Effector CD4-positive, alpha-beta T cell (primary cell): ENCODE measurements around the gene OPTC.
"Not testable (repeated sequence)": the region's sequence is repeated elsewhere in the genome, so short reads cannot be mapped to it uniquely, and the experiment has no call there.

Experiments
- DNase-seq: peaks from one replicate; pipeline ENCODE4 v3.0.0-alpha.2; 2020

The OPTC gene

DNA sequence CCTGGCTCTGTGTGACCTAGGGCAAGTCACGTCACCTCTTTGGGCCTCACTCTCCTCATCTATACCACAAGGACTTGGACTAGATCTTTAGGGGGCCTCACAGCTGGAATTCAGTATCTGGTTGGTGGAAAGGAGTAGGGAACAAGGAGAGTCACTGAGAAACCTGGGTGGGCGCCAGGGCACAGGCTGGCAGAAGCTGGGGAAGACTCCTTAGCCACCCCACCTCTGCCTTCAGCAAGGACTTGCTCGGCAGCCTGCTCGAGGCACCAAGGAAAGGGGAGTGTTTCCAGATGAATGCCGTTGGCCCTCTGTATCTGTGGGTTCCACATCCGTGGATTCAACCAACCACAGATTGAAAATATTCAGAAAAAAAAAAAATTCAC, 1.2 kb upstream of the OPTC start:
- DNase-seq = no peak

DNA sequence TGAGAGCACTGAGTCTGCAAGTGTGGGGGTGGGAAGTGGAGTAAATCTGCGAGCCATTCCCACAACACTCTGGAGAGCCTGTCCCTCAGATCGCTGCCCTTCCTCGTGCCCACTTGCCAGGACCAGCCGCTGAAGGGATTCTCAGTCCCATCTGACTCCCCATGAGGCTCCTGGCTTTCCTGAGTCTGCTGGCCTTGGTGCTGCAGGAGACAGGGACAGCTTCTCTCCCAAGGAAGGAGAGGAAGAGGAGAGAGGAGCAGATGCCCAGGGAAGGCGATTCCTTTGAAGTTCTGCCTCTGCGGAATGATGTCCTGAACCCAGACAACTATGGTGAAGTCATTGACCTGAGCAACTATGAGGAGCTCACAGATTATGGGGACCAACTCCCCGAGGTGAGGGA, 1.9 kb downstream of the OPTC start:
- no peak for DNase-seq

DNA sequence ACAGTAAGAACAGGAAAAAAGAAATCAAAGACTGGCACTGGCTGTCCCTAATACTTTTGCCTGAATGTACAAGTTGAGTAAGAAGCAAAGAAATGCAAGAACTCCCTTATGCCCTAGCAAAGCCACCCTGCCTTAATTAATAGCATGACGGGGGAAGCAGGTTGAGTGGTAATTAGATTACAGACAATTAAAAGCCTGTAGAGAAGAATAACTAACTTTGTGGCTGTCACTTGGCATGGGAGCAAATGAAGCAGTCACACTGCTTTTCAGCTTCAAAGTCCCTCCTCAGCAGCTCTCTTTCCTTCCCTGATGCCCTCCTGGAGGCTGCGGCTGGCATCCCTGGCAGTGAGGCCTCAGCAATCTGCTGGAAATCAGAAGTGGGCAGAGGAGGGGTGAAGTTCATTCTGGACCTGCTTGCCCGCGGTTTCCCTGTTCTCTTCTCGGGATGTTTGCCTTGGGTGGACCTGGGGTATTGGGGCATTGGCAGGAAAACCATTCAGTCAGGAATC, 3.4 kb downstream of the OPTC start:
- no peak for DNase-seq

DNA sequence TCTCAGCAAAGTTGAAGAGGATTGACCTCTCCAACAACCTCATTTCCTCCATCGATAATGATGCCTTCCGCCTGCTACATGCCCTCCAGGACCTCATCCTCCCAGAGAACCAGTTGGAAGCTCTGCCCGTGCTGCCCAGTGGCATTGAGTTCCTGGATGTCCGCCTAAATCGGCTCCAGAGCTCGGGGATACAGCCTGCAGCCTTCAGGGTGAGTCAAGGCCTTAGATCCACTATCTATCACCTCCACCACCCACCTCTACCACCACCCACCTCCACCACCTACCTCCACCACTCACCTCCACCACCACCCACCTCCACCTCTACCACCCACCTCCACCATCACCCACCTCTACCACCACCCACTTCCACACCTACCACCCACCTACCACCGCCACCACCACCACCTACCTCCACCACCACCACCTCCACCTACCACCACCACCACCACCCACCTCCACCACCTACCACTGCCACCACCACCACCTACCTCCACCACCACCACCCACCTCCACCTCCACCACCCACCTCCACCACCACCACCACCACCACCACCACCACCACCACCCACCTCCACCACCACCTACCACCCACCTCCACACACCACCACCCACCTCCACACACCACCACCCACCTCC, 5.8 kb downstream of the OPTC start:
- no peak for DNase-seq

DNA sequence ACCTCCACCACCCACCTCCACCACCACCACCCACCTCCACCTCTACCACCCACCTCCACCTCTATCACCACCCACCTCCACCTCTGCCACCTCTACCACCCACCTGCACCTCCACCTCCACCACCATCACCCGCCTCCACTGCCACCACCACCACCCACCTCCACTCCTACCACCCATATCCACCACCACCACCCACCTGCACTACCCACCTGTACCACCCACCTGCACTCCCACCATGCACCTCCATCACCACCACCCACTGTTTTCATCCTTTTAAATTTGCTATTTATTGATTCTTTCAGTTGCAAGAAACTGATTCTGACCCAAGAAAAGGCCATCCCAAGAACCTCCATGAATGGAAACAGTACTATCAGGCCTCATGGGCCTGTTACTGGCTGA, 6.3 kb downstream of the OPTC start:
- no peak for DNase-seq

DNA sequence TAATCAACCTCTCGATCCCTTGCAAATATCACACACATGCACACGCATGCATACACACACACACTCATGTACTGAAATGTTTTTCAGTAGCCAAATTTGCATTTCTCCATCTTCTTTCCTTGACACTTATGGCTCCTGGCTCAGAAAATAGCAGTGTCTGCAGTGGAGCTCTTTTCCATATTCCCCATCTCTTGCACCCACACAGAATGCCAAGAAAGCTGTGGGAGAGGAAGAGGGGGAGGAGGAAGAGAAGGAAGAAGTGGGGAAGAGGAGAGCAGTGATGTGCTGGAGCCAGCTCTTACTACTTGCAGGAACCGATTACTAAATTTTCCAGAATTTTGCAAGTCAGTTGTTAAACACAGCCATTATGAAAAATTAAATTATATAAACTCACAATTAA, 9.9 kb downstream of the OPTC start:
- DNase-seq = no peak

DNA sequence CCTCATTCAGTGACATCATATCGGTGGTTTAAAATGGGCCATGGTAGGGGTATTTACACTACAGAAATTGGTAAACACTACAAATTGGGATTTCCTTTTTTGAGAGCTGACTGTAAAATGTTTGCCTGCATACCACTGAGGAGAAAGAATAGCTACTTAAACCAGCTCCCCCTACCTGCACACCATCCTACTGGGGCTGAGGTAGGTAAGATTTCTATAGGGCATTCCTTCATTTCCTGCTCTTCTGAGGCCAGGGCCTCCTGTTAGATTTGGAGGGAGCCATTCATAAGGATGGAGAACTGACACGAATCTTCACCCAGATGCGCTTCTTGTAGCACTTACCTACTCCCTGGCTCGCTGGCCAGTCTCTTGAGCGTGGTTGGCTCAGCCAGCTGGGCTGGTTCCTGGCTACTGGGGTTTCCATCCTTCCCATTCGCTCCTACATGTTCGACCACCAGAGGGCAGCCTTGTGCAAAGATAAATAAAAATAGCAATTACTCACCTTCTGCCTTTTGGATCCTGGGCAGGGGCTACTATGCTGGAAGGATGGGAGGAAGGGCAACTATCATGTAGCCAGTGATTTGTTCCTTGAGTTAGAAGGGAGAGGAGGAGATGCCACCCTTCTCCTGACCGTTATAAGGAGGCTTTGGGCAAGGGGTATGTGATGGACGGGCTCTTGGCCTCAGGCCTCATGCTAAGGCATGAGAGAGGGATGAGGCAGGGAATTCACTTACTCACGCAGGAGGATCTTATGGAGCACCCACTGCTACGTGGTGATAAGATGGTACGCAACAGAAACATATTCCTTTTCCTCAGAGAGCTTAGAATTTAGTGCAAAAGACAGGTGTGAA, 10.7 kb downstream of the OPTC start:
- DNase-seq = peak; percentile 69

DNA sequence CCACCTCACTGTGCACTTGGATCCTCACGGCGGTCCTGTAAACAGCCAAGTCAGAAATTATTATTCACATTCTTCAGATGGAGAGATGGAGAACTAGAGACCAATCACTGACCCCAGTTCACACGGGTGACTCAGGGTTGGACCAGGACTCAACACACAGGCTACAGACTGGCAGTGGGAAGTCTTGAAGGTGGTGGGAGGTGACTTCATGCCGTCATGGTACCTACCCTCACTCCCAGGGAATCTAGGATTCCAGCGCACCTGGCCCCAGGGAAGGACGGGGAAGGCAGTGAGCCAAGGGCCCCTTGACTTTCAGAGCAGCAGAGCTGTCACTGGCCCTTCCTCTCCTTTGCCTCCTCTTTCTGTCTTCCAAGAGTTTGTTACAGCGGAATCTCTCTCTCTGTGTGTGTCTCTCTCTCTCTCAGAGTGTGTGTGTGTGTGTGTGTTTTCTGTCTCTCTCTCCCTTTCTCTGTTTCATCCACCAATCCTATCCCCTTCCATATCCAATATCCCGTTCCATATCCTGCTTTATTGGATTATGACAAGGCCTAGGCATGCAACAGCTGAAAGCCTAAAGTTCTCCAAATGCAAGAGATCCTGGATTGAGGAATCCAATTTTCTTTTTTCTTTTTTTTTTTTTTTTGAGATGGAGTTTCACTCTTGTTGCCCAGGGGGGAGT, 11.7 kb downstream of the OPTC start:
- no peak for DNase-seq

DNA sequence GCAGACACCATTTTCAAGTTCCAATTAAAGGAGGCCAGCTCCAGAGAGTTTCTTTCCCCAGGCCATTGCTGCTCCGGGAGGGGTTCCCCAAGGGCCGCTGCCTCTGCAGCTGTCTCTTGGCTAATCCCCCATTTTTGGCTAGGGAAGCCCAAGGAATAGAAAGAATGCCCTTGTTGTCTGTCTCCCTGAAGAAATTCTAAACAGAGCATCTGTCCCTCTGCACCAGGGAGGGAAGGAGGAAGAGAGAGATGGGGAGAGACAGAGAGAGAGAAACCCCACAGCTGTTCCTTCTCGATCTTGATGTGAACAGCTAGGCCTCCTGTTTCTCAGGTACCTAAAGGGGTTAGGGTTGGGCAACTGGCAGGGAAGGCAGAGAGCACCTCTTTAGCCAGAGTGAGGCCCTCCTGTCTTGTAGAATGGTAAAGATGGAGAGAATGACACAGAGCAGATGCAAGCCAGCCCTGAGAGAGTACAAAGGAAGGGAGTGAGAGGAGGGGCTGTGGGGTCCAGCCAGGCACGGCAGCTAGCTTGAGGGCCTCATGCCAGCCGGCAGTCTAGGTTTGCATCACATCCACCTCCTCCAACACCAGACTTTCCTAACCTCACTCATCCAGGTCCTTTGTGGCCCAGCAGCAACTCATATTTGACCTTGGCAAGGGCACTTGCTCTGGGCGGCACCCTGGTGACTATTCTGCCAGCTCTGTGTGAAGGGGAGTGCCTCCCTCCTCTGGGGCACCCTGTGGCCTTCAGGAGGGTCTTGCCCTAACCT, 13.1 kb downstream of the OPTC start:
- no peak for DNase-seq

DNA sequence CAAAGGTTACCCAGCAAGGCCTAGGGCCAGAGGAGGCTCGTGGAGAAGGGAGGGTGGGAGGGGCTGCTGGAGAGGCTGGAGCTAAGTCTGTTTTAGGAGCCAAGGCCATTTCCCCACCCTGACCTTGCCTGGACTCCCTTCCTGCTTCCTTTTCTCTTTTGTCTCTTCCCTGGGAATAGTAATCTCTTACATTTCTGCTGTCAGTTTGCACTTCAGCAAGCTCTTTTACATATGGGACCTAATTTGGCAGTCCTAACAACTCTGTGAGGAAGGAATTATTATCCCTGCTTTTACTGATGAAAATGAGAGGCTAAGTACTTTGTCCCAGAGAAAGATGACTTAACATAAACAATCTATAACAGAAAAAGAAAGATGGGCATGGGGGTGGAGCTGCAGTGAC, 13.8 kb downstream of the OPTC start:
- no peak for DNase-seq

DNA sequence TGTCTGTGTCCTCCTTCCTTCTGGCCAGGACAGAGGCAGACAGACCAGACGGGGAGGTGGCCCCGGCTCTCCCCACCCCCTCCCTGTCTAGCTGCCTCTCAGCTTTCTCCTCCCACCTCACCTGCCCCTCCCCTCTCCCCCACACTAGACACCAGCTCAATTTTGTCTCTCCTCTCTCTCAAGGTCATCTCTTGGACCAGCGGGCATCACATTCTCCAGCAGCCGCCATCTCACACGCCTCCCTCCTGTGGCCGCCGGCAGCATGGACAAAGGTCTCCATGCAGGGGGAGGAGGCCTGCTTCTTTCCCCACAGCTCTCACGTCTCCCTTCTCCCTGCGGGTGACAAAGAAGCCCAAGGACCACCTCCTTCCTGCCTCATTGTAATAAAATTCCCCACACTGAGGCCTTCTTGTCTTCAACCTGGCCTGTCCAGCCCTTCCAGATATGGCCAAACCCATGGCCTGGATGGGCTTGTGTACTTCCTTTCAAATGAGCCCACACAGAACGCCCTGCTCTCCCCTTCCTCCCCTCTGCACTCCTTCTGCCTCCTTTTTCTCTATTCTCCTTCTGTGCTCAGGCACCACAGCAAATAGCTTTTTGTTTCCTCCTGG, 14.6 kb downstream of the OPTC start:
- no peak for DNase-seq

DNA sequence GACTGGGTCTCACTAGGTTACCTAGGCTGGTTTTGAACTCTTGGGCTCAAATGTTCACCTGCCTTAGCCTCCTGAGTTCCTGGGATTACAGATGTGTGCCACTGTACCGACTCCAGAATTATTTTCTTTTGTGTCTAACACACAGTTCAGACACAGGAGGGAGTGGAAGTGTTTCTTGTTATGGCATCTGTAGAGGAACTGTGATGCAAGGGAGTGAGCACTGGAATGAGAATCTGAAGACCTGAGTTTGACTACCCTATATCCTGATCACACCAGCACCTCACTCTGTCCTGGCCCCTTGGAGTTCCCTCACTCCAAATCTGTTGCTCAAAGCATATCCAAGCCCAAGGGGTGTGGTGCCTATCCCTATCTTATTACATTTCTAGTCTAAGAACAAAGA, 15.2 kb downstream of the OPTC start:
- no peak for DNase-seq

DNA sequence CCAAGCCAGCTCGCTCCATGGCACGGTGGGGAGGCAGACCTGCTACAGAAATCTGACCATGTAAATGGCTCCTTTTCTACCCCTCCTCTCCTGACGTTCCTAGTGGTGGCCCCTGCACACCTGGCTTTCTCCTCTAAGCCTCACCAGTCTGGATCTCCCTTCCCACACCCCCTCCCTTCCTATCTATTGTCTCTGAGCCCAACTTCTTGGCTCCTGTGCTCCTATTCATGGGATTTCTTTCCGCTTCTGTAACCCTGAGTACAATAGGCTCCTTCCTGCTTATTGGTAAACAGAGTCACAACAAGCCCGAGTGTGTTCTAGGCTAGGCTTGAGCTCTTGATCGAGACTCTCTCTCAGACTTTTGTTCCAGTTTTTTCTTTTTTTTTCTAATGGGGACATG, 17.6 kb downstream of the OPTC start:
- no peak for DNase-seq

DNA sequence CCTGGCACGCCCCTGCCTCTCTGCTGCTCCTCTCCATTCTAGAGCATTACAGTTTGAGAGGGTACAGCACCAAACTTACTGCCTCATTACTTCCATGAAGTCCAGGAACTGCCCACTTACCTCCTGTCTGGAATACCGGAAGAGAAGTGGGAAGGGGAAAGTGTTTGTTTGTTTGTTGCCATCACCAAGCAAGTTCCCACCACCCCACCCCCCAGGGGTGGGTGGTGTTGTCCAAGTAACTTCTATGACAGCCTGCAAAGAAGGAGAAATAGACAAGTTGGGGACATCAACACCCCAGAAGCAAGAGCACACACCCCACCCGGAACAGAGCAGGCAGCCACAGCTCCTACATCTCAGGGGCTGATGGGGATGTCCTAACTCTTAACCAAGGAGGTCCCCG, 18.0 kb downstream of the OPTC start:
- no peak for DNase-seq

DNA sequence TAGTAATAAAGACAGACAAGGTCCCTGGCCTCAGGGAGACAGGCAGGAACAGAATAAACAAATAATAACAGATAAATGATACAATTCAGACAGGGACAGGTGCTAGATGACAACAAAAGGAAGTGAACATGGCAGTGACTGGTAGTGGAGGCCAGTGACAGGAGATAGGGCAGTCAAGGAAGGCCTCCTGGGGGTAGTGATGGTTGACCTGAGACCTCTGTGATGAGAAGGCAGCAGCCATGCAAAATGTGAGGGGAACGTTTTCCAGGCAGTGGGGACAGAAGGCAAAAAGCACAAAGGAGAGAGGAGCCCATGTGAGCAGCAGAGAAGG, 18.5 kb downstream of the OPTC start:
- DNase-seq = no peak

DNA sequence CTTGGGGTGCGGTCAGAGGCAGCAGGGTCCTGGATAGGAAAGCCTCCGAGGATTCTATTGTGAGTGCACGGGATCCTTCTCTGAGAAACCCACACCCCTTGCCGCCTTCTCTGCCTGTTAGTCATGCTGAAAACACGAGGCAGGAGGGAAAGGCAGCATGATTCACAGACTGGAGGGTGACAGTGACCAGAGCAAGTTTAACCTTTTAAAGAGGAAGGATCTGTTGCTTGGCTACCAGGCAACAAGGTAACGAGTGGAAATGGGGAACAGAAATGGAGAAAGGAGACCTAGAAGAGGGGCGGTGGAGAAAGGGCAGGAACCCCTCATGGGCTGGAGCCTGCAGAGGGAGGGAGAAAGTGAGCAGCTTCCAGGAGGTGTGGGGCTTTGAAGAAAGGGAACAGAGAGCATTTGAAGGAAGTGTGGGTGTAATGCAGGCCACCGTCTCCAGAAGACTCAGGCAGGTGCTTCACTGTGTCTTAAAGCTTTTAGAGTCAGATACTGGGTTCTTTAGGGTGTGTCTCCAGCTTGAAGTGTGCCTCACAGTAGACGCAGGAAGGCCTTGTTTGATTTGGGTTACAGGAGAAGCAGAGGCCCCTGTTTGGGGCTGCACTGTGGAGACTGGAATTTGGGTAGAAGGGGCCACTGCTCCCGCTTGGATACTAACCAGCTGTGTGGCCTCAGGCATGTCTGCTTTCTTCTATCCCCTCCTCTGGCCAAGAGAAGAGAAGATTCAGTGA, 19.1 kb downstream of the OPTC start:
- no peak for DNase-seq

DNA sequence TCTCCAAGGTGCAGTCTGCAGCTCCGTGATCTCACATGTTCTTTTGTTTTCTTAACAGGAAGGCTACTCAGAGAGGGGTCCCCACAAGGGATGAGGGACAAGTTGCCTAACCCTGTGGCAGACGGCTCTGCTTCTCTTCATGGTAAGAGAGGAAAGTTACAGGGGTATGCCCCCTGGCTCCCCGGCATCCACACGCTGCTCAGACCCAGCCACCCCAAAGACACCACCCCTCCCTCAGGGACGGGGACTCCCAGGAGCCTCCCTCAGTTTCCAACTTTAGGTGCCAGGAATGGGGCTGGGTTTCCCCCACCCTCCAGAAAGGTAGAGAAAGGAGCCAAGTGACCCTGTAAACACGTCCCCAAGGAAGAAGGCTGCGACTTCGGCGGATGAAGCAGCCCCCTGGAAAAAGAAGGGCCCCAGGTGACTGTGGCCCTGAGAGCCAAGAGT, 19.7 kb downstream of the OPTC start:
- no peak for DNase-seq

DNA sequence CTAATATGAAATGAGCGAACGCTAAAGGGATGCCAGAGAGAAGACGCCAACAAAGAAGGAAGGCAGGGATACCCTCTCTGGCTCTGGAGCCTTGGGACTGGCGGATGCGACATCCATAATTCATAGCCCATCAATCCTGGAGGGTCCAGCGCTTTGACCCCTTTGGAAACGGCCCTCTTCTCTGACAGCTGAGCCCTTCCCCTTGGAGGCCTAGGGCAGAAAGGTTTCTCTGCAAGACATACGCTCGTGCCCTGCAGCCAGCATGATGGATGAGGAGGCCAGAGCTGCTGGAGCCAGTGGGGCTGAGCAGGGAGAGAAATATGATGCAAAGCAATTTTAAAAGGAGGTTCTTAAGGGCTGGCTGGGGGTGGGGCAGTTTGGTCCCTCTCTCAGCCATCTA, 22.2 kb downstream of the OPTC start:
- DNase-seq = no peak

DNA sequence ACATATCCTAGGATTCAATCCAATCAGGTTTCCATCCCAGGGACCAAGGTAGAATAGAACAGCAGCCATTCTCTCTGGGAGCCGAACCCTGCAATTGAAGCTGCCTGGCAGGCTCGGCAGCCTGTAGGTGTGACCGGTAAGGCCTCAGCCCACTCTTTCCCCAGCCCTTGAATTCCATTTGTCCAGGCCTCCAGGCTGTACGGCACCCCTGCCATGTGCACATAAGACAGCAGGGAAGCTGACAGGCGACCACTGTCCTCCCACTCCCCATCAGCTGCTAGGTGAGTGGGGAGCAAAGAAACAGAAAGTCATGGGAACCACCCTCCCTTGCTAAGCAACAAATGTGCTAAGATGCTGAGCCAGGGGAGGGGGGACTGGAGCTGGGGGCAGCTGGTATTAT, 23.0 kb downstream of the OPTC start:
- DNase-seq = no peak

DNA sequence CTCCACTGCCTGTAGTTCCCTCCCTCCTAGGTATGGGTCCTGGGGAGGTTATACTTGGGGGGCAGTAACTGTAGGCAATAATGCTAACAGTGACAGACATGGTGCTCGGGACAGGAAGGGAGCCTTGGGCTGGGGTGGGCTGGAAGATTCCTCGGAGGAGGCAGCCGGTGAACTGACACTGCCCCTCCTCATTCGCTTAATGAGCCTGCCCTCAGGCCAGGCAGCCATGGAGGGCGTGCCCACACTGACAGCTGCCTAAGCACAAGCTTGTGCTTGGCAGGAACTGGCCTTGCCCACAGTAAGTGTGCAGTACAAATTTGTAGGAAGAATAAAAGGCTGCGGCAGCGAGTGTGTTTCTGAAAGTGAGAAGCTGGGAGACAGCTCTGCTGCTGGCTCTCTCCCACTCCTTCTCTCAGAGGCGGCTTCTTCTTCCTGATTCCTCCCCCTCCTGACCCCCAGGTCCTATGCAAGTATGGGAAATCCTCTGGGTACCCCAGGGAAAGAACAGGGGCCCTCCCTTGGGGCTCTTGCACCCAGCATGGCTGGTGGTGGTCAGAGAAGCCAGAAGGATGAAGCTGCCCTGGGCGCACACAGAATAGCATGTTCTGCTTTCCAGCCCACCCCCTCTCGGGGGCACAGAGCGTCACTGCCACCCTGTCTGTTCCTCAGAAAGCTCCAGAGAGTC, 23.6 kb downstream of the OPTC start:
- no peak for DNase-seq

DNA sequence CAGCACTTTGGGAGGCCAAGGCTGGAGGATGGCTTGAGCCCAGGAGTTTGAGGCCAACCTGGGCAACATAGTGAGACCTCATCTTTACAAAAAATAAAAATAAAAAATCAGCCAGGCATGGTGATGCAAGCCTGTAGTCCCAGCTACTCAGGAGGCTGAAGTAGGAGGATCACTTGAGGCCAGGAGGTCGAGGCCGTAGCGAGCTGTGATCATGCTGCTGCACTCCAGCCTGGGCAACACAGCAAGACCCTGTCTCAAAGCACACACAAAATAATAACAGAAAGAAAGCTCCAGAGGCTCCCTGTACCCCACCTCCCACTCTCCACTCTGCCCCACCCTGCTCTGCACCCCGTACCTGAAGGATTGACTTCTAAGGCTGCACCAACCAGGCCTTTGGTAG, 24.2 kb downstream of the OPTC start:
- DNase-seq = not testable (repeated sequence)
